H1 (cell line): Measurements from ENCODE around the gene CCDC7. TPM values are rescaled to one million over a fixed set of nuclear protein-coding genes. Genes with fewer than 3 reads are reported as not detected.

Source experiments
- CTCF ChIA-PET: fragments of 300-600 bp; sonication (Branson Sonifier 250); formaldehyde crosslinking; loops from one replicate; lab custom pipeline; 2021; ENCODE audit not compliant: partially characterized antibody; lab: Charles Lee
- POLR2A ChIA-PET: fragments of 300-600 bp; sonication (Branson Sonifier 250); formaldehyde crosslinking; loops from one replicate; lab custom pipeline; 2021; ENCODE audit warnings: inconsistent platforms; ENCODE audit not compliant: partially characterized antibody; lab: Charles Lee
- DNase-seq, 2 experiments: peaks; one replicate each; pipeline versions ENCODE4 v3.0.0 to v3.0.0-alpha.2; 2010 to 2022; ENCODE audit warnings: low spot score in 2 of 2, low read depth in 1 of 2, mixed read lengths in 1 of 2
- FAIRE-seq: peaks from 2 replicates; lab custom pipeline; 2011; peaks lifted over from hg19 to GRCh38; lab: Jason Lieb, UNC
- H2AFZ ChIP-seq: 2 replicates; pipeline ENCODE4 v1.8.1; 2012; ENCODE audit warnings: low read length, inconsistent platforms
- H2AK5ac ChIP-seq: 2 replicates; pipeline ENCODE4 v1.6.1; 2013; ENCODE audit warnings: low read depth, low read length
- H2BK120ac ChIP-seq: replicated peaks from 2 replicates; pipeline ENCODE3; 2013; ENCODE audit warnings: low read depth, low read length, inconsistent platforms
- H2BK12ac ChIP-seq: 2 replicates; pipeline ENCODE4 v1.6.1; 2013; ENCODE audit warnings: low read depth, low read length
- H2BK15ac ChIP-seq: 2 replicates; pipeline ENCODE4 v1.6.1; 2013; ENCODE audit warnings: low read length
- H2BK20ac ChIP-seq: 2 replicates; pipeline ENCODE4 v1.6.1; 2013; ENCODE audit warnings: low read length
- H2BK5ac ChIP-seq: 2 replicates; pipeline ENCODE4 v1.6.1; 2013; ENCODE audit warnings: low read depth, low read length
- H3K14ac ChIP-seq: 2 replicates; pipeline ENCODE4 v1.6.1; 2013; ENCODE audit warnings: inconsistent platforms; ENCODE audit not compliant: insufficient read length
- H3K18ac ChIP-seq: 2 replicates; pipeline ENCODE4 v1.6.1; 2013; ENCODE audit warnings: low read length; ENCODE audit errors: extremely low read depth
- H3K23ac ChIP-seq: 2 replicates; pipeline ENCODE4 v1.6.1; 2013; ENCODE audit warnings: inconsistent platforms; ENCODE audit not compliant: insufficient read length
- H3K23me2 ChIP-seq: 2 replicates; pipeline ENCODE4 v1.6.1; 2013; ENCODE audit warnings: low read depth, low read length
- H3K27ac ChIP-seq: 2 replicates; pipeline ENCODE4 v1.6.1; 2011; ENCODE audit warnings: low read depth, low read length, inconsistent platforms
- H3K27me3 ChIP-seq, 4 experiments: replicated peaks in 1 of 4; 1 replicate in 1 of 4; 2 replicates in 3 of 4; pipeline versions ENCODE4 v1.6.1 to v1.8.1; 2011 to 2013; ENCODE audit warnings: low read length in 3 of 4, mild to moderate bottlenecking in 3 of 4, inconsistent platforms in 2 of 4, mixed read lengths in 2 of 4, moderate library complexity in 1 of 4; ENCODE audit not compliant: control insufficient read depth in 3 of 4, insufficient read depth in 3 of 4; ENCODE audit errors: extremely low read depth in 1 of 4
- H3K36me3 ChIP-seq, 4 experiments: 2 replicates each; pipeline versions ENCODE4 v1.6.1 to v1.8.1; 2011 to 2013; ENCODE audit warnings: mild to moderate bottlenecking in 4 of 4, low read length in 3 of 4, moderate library complexity in 2 of 4, control low read depth in 1 of 4, inconsistent platforms in 1 of 4; ENCODE audit not compliant: insufficient read depth in 4 of 4, control insufficient read depth in 2 of 4
- H3K4ac ChIP-seq: replicated peaks from 2 replicates; pipeline ENCODE3; 2013; ENCODE audit warnings: low read length, low read depth, mixed read lengths, inconsistent platforms; ENCODE audit not compliant: insufficient read length
- H3K4me1 ChIP-seq, 4 experiments: replicated peaks in 1 of 4; 1 replicate in 1 of 4; 2 replicates in 3 of 4; pipeline versions ENCODE4 v1.6.1 to v1.8.1; 2011 to 2013; ENCODE audit warnings: low read length in 3 of 4, inconsistent platforms in 2 of 4, mixed read lengths in 1 of 4; ENCODE audit not compliant: insufficient read depth in 4 of 4, control insufficient read depth in 3 of 4
- H3K4me2 ChIP-seq, 2 experiments: 2 replicates each; pipeline versions ENCODE4 v1.6.1 to v1.8.1; 2011 to 2013; ENCODE audit warnings: low read depth in 2 of 2, low read length in 2 of 2, control low read depth in 1 of 2, inconsistent platforms in 1 of 2, mild to moderate bottlenecking in 1 of 2; ENCODE audit not compliant: insufficient read depth in 1 of 2
- H3K4me3 ChIP-seq, 4 experiments: fragments of 200-600, 300-600 bp in 1 of 4; sonication (generic), shearing (Covaris generic), sonication (Bioruptor Twin) in 1 of 4; 2 replicates each; pipeline versions ENCODE4 v1.5.1 to v1.8.1; 2011 to 2016; ENCODE audit warnings: low read length in 4 of 4, low read depth in 3 of 4, control low read depth in 2 of 4, inconsistent platforms in 2 of 4, mild to moderate bottlenecking in 2 of 4, mixed read lengths in 1 of 4, moderate library complexity in 1 of 4; ENCODE audit not compliant: insufficient read depth in 2 of 4; ENCODE audit errors: extremely low read depth in 1 of 4
- H3K56ac ChIP-seq: replicated peaks from 2 replicates; pipeline ENCODE3; 2013; ENCODE audit warnings: low read depth, mild to moderate bottlenecking, mixed read lengths, low read length, inconsistent platforms; ENCODE audit not compliant: insufficient read length
- H3K79me1 ChIP-seq: 2 replicates; pipeline ENCODE4 v1.6.1; 2013; ENCODE audit warnings: low read depth, low read length, control low read depth
- H3K79me2 ChIP-seq, 2 experiments: 2 replicates each; pipeline versions ENCODE4 v1.6.1 to v1.8.1; 2012 to 2013; ENCODE audit warnings: low read length in 2 of 2, mild to moderate bottlenecking in 2 of 2, inconsistent platforms in 1 of 2; ENCODE audit not compliant: insufficient read depth in 2 of 2, control insufficient read depth in 1 of 2
- H3K9ac ChIP-seq, 4 experiments: replicated peaks in 1 of 4; 1 replicate in 1 of 4; 2 replicates in 3 of 4; pipeline versions ENCODE4 v1.6.1 to v1.8.1; 2011 to 2013; ENCODE audit warnings: low read depth in 3 of 4, low read length in 3 of 4, control low read depth in 2 of 4, mild to moderate bottlenecking in 2 of 4, moderate library complexity in 2 of 4, inconsistent platforms in 1 of 4; ENCODE audit errors: extremely low read depth in 1 of 4
- H3K9me3 ChIP-seq, 2 experiments: 2 replicates each; pipeline versions ENCODE4 v1.6.1 to v1.8.1; 2012 to 2013; ENCODE audit warnings: mild to moderate bottlenecking in 2 of 2, moderate library complexity in 2 of 2, control low read depth in 1 of 2, inconsistent platforms in 1 of 2, low read depth in 1 of 2, low read length in 1 of 2, mixed read lengths in 1 of 2; ENCODE audit not compliant: insufficient read depth in 2 of 2
- H4K20me1 ChIP-seq, 2 experiments: replicated peaks in 1 of 2; 2 replicates each; pipeline versions ENCODE3 to v1.8.1; 2011 to 2013; ENCODE audit warnings: inconsistent platforms in 2 of 2, low read length in 2 of 2, mild to moderate bottlenecking in 1 of 2; ENCODE audit not compliant: insufficient read depth in 2 of 2, control insufficient read depth in 1 of 2
- H4K5ac ChIP-seq: 2 replicates; pipeline ENCODE4 v1.6.1; 2013; ENCODE audit warnings: low read length, low read depth, mixed read lengths, inconsistent platforms; ENCODE audit not compliant: insufficient read length
- H4K8ac ChIP-seq: 2 replicates; pipeline ENCODE4 v1.8.0; 2013; ENCODE audit warnings: mild to moderate bottlenecking, moderate library complexity, low read length, inconsistent platforms; ENCODE audit not compliant: insufficient read depth; ENCODE audit errors: extremely low read depth
- H4K91ac ChIP-seq: replicated peaks from 2 replicates; pipeline ENCODE3; 2013; ENCODE audit warnings: low read length, mixed read lengths, inconsistent platforms; ENCODE audit not compliant: insufficient read length
- BRCA1 ChIP-seq: IDR thresholded peaks from 2 replicates; pipeline ENCODE4 v1.6.1; 2012; ENCODE audit warnings: low read depth, low read length, improper control_type of control experiment
- CEBPB ChIP-seq: IDR thresholded peaks from 2 replicates; pipeline ENCODE4 v1.6.1; 2012; ENCODE audit warnings: low read depth, low read length
- NANOG ChIP-seq: IDR thresholded peaks from 2 replicates; pipeline ENCODE4 v1.6.1; 2011; ENCODE audit warnings: low read length, low read depth, mild to moderate bottlenecking, inconsistent platforms; ENCODE audit not compliant: insufficient read depth, poor library complexity, severe bottlenecking
- SUZ12 ChIP-seq: fragments of 200-600 bp; sonication (generic); IDR thresholded peaks from 2 replicates; pipeline ENCODE4 v1.6.1; 2012; ENCODE audit warnings: mild to moderate bottlenecking, inconsistent platforms, low read length, moderate library complexity, mixed read lengths
- TAF1 ChIP-seq: IDR thresholded peaks from 2 replicates; pipeline ENCODE4 v1.6.1; 2011; ENCODE audit warnings: mild to moderate bottlenecking, low read depth, low read length
- WGBS, 2 experiments: shearing (Covaris generic) in 1 of 2; methylation state at CpG; one replicate each; pipeline versions ENCODE4 v1.1.6 to v1.1.7; 2013 to 2015; ENCODE audit warnings: low lambda C conversion rate in 2 of 2, mixed read lengths in 2 of 2, inconsistent platforms in 1 of 2, low coverage in 1 of 2, missing lambda C conversion rate in 1 of 2; ENCODE audit not compliant: insufficient replicate concordance in 2 of 2, insufficient coverage in 1 of 2, insufficient read length in 1 of 2; ENCODE audit errors: extremely low coverage in 1 of 2, missing lambda C conversion rate in 1 of 2; 5-methylcytosine and 5-hydroxymethylcytosine counted together
- polyA plus RNA-seq, 7 experiments: library from polyadenylated mRNA; depleted of rRNA in 3 of 7; stranded (reverse) in 5 of 7; unstranded in 2 of 7; fragments of >200 nt in 5 of 7; fragments of 200-250 nt in 2 of 7; gene quantifications; 1 replicate in 5 of 7; 2 replicates in 1 of 7; 4 replicates in 1 of 7; pipeline versions ENCODE4 v1.2.1 to v1.2.3, GENCODE V29; 2011 to 2013; ENCODE audit warnings: missing spikeins in 2 of 7, mixed read lengths in 2 of 7
- total RNA-seq: library from RNA; stranded (reverse); fragmentation: NEBNext Ultra II Directional; extraction: Animal tissue kit (Norgen Biotek cat#: 25700); gene quantifications from 2 replicates; pipeline ENCODE4 v1.2.1, GENCODE V29; 2021
- TF ChIP-seq, protein P1 (sequence below): IDR thresholded peaks from 2 replicates; pipeline ENCODE4 v1.6.1; 2012; ENCODE audit warnings: inconsistent platforms

Gene CCDC7
- total and polyA plus RNA-seq, 2 of the 8 experiments (the other 6 are each of a cell fraction or from before 2014, with no cell fraction given) = 0.18 to 0.74 TPM

DNA sequence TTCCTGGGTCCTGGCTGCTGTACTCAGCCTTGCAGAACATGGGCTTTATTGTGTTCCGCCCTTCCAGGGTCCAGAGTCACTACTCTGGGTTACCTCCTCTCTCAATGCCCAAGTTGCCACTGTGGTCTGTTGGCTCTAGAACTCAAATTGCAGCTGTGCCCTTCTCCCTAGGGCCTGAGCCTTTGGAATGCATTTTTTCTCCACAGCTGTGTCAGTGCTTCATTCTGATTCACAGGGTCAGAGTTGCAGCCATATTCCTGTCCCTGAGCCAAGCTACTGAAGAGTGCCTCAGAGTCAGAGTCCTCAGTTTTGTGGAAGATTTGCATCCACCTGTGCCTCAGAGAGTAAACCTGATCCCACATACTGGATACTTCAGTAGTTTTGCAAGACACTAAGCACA, 344.5 kb downstream of the CCDC7 start:
- WGBS, 2 experiments = 86% methylated on average over 1 of the region's 1 CpG; no CpG with 5 or more reads in 1 of the 2 experiments
- no peak overlapping the region for H2BK120ac ChIP-seq
- H4K5ac ChIP-seq = no peak overlapping the region
- H3K4me3 ChIP-seq = no peak overlapping the region
- H2BK20ac ChIP-seq = no peak overlapping the region
- H3K36me3 ChIP-seq = no peaks in the 10 kb centered on the region
- no peak overlapping the region for H3K9ac ChIP-seq
- H2BK5ac ChIP-seq = no peak overlapping the region
- H2AFZ ChIP-seq = peak overlapping the region; percentile 42; the same call in 1 of the 2 replicates
- peak overlapping the region; percentile 9; the same call in 1 of the 2 replicates for H4K8ac ChIP-seq
- no peak overlapping the region for H2BK12ac ChIP-seq
- H3K4ac ChIP-seq = no peak overlapping the region
- H3K18ac ChIP-seq = no peak overlapping the region
- H3K4me2 ChIP-seq = no peak overlapping the region
- H3K14ac ChIP-seq = no peak overlapping the region
- ChIA-PET CTCF (interaction anchor here (1.1 kb wide), 1 partner anchor 218 kb away, joined by 7 read pairs; no protein-coding TSS in a partner anchor), POLR2A (no interaction called here)
- no peak overlapping the region for H4K91ac ChIP-seq
- no peak overlapping the region for H3K56ac ChIP-seq
- no peak overlapping the region for H2AK5ac ChIP-seq
- no peak overlapping the region for H3K27ac ChIP-seq
- no peaks in the 10 kb centered on the region for H3K79me1 ChIP-seq
- H3K23ac ChIP-seq = no peak overlapping the region
- H3K27me3 ChIP-seq = no peaks in the 10 kb centered on the region
- DNase-seq = no peak
- no peaks in the 10 kb centered on the region for H3K79me2 ChIP-seq
- no peaks in the 10 kb centered on the region for H3K4me1 ChIP-seq
- H3K9me3 ChIP-seq = peaks cover 0 to 7% of the 10 kb centered on the region in 2 experiments; a peak in 2 of 4 replicates
- H4K20me1 ChIP-seq = no peaks in the 10 kb centered on the region
- H2BK15ac ChIP-seq = no peak overlapping the region
- no peaks in the 10 kb centered on the region for H3K23me2 ChIP-seq
- no peak for FAIRE-seq
- no peak for TF ChIP-seq NANOG
- no peak for TF ChIP-seq CEBPB
- TF ChIP-seq BRCA1 = no peak
- TF ChIP-seq TAF1 = no peak
- no peak for TF ChIP-seq SUZ12
- TF ChIP-seq, protein P1, sequence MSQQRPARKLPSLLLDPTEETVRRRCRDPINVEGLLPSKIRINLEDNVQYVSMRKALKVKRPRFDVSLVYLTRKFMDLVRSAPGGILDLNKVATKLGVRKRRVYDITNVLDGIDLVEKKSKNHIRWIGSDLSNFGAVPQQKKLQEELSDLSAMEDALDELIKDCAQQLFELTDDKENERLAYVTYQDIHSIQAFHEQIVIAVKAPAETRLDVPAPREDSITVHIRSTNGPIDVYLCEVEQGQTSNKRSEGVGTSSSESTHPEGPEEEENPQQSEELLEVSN = no peak
